Measurements from ENCODE around the gene PROZ.

The PROZ gene

DNA sequence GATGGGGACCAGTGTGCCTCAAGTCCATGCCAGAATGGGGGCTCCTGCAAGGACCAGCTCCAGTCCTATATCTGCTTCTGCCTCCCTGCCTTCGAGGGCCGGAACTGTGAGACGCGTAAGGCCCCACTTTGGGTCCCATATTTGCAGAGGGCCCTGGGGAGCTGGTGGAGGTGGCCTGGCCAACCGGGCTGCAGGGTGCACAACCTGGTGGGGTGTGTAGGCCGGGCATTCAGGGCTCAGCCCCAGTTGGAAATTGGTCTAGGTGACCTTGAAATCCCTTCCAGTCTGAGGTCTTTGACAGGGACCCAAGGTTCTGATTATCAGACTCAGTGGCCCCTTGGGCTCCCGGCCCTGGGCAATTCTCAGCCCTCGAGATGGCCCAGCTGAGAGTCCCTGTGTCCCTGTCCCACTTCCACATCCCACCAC lies 44.6 kb upstream of the PROZ start:
- DNase-seq (ENCODE audit: low read depth), result no peak
- no peak overlapping the region for H3K4me3 ChIP-seq (ENCODE audit: low read depth, low read length)
- no peak for TF ChIP-seq CTCF (conservative IDR thresholded peaks at IDR 0.05; ENCODE audit: low read depth, low read length)

- DNase-seq (ENCODE audit: low read depth), result no peak
- TF ChIP-seq CTCF (conservative IDR thresholded peaks at IDR 0.05; ENCODE audit: low read depth, low read length), result no peak
- H3K4me3 ChIP-seq (ENCODE audit: low read depth, low read length), result no peak overlapping the region
Measured at GRCh38 chr13:113114511-113115362, 43.7 kb upstream of the PROZ start.

DNA sequence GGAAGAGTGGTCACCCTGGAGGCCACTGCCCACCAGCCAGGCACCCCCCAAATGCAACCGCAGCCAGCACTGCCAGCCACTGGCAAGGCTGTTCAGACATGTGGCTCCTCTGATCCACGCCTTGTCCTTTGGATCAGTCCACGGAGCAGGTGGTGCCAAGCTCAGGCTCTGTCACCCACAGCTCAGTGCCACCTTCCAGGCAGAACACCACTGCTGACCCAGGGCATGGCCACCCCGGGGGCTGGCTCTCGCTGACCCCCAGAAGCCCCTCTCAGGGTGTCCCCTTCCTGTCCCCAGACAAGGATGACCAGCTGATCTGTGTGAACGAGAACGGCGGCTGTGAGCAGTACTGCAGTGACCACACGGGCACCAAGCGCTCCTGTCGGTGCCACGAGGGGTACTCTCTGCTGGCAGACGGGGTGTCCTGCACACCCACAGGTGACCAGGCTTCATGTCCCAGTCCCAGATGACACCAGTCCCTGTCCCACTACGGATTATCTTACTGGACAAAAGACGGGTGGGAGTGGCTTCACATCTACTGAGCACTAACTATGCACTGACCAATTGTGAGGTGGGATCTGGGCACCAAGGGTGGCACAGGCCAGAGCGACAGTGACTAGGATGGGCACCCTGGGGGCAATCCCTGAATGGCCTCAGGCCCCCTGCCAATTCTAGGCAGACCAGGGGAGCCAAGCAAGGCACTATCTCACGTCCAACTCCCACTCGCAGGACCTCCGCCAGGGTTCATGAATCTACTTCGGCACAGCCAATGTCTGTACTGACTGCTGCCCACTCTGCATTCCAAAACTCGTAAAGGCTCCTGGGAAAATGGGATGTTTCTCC lies 42.9 kb upstream of the PROZ start:
- H3K4me3 ChIP-seq (ENCODE audit: low read depth, low read length), result no peak overlapping the region
- DNase-seq (ENCODE audit: low read depth), result no peak
- no peak for TF ChIP-seq CTCF (conservative IDR thresholded peaks at IDR 0.05; ENCODE audit: low read depth, low read length)

GRCh38 chr13:113116206-113116800 lies 42.1 kb upstream of the PROZ start:
- H3K4me3 ChIP-seq (ENCODE audit: low read depth, low read length), result no peak overlapping the region
- no peak for TF ChIP-seq CTCF (conservative IDR thresholded peaks at IDR 0.05; ENCODE audit: low read depth, low read length)
- DNase-seq (ENCODE audit: low read depth), result no peak

- no peak for TF ChIP-seq CTCF (conservative IDR thresholded peaks at IDR 0.05; ENCODE audit: low read depth, low read length)
- no peak overlapping the region for H3K4me3 ChIP-seq (ENCODE audit: low read depth, low read length)
- no peak for DNase-seq (ENCODE audit: low read depth)
Measured at GRCh38 chr13:113116871-113117271, 41.6 kb upstream of the PROZ start.

- no peak for TF ChIP-seq CTCF (conservative IDR thresholded peaks at IDR 0.05; ENCODE audit: low read depth, low read length)
- no peak overlapping the region for H3K4me3 ChIP-seq (ENCODE audit: low read depth, low read length)
- DNase-seq (ENCODE audit: low read depth), result no peak
Measured at GRCh38 chr13:113117335-113117872, 41.0 kb upstream of the PROZ start.
